ENCODE results near the gene PARP9.

Gene PARP9

DNA sequence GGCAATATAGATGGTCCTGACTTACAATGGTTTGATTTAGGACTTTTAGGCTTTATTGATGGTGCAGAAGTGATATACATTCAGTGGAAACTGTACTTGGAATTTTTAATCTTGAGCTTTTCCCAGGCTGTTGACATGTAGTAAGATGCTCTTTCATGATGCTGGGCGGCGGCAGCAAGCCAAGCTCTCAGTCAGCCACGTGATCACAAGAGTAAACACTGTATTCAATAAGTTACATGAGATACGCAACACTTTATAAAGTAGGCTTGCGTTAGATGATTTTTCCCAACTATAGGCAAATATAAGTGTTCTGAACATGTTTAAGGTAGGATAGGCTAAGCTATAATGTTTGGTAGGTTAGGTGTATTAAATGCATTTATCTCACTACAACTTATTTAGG is 17.9 kb downstream of the PARP9 start:
- DNase-seq (ENCODE audit: low spot score) = no peak
- no peak for TF ChIP-seq CTCF (IDR thresholded peaks at IDR 0.05; ENCODE audit: extremely low read depth, missing control alignments)

- DNase-seq (ENCODE audit: low spot score) = no peak
- no peak for TF ChIP-seq CTCF (IDR thresholded peaks at IDR 0.05; ENCODE audit: extremely low read depth, missing control alignments)
These were observed 25.1 kb downstream of the PARP9 start for GRCh38 chr3:122538956-122539490.

- DNase-seq (ENCODE audit: low spot score) = no peak
- no peak for TF ChIP-seq CTCF (IDR thresholded peaks at IDR 0.05; ENCODE audit: extremely low read depth, missing control alignments)
These were observed 27.5 kb downstream of the PARP9 start for GRCh38 chr3:122536632-122537001.

- no peak for DNase-seq (ENCODE audit: low spot score)
- no peak for TF ChIP-seq CTCF (IDR thresholded peaks at IDR 0.05; ENCODE audit: extremely low read depth, missing control alignments)
These were observed 28.0 kb downstream of the PARP9 start for GRCh38 chr3:122535964-122536631.

DNA sequence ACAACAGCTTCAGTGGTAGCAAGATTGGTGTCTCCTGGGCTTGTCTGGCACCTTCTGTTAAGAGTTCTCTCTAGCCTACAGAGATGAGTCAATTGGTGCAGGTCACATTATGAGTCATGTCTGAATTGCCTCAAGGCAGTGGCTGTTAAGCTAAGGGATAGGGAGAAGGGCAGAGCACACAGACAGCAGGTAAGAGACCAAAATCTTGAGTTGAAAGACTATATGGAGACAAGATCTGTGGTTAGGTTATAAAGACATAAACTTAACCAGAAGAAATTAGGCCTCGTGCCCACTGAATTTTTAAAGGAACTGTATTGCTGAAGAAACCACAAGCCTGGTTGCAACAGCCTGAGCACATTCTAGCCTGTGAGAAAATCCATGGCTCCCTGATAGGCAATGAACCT is 30.2 kb downstream of the PARP9 start:
- DNase-seq (ENCODE audit: low spot score) = peak; percentile 77
- TF ChIP-seq CTCF (IDR thresholded peaks at IDR 0.05; ENCODE audit: extremely low read depth, missing control alignments) = no peak

- DNase-seq (ENCODE audit: low spot score) = no peak
- TF ChIP-seq CTCF (IDR thresholded peaks at IDR 0.05; ENCODE audit: extremely low read depth, missing control alignments) = no peak
These were observed 30.6 kb downstream of the PARP9 start for GRCh38 chr3:122533480-122533879.

DNA sequence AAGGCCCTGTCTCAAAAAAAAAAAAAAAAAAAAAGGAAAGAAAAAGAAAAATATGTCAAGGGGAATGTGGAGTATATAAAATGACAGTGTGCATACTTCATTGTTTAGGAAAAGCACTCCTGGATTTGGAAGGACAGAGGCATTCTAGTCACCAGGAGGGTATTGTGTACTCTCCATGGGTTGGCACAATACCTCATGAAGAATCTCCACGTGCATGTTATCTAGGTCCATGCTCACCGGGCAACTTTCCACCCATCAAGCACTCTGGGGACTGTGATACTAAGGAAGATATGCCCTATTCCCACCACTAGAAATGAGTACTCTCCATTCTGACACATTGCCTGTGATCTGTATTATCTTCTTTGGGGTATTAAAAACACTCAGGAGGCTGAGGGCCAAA is 33.9 kb downstream of the PARP9 start:
- no peak for TF ChIP-seq CTCF (IDR thresholded peaks at IDR 0.05; ENCODE audit: extremely low read depth, missing control alignments)

More for the DNA sequence above, 33.9 kb downstream of the PARP9 start:
- DNase-seq (ENCODE audit: low spot score) = no peak

Measured in GM20000 (cell line).